C4-2B (cell line): Measurements from ENCODE around the gene GMPR2.

Source experiments
- CTCF ChIP-seq: fragments of 450-650 bp; conservative IDR thresholded peaks from 2 replicates; pipeline ENCODE4 v1.5.1; 2017; ENCODE audit warnings: mild to moderate bottlenecking
- ZFX ChIP-seq: fragments of 450-650 bp; IDR thresholded peaks from 2 replicates; pipeline ENCODE4 v1.6.1; 2017

GRCh38 chr14:24268225-24268624, 35.5 kb downstream of the GMPR2 start:
- no peak for TF ChIP-seq CTCF
- no peak for TF ChIP-seq ZFX
